Endometrial microvascular endothelial cells (primary cell): ENCODE measurements around the gene PFKP. TPM values are rescaled to one million over a fixed set of nuclear protein-coding genes. Genes with fewer than 3 reads are reported as not detected.

ENCODE experiments used
- in situ Hi-C: cut with HindIII; loops from 2 replicates; pipeline ENCODE4 v1.10.0; 2017; ENCODE audit warnings: low sequenced_read_pairs, low pct_unique_long_range_greater_than_20kb; ENCODE audit errors: inconsistent ontology term
- total RNA-seq: library from RNA; depleted of rRNA; stranded (reverse); fragments of >200 nt; gene quantifications from one replicate; pipeline ENCODE4 v1.2.3, GENCODE V29; 2015; ENCODE audit errors: inconsistent ontology term

PFKP gene
- total RNA-seq, 1 donor from 2014 or later, result 494 TPM

- in situ Hi-C loops, result no loop called here
These were observed 57.2 kb downstream of the PFKP start for GRCh38 chr10:3124412-3125175.

GRCh38 chr10:3125527-3126170, 58.3 kb downstream of the PFKP start:
- in situ Hi-C loops, result no loop called here

DNA sequence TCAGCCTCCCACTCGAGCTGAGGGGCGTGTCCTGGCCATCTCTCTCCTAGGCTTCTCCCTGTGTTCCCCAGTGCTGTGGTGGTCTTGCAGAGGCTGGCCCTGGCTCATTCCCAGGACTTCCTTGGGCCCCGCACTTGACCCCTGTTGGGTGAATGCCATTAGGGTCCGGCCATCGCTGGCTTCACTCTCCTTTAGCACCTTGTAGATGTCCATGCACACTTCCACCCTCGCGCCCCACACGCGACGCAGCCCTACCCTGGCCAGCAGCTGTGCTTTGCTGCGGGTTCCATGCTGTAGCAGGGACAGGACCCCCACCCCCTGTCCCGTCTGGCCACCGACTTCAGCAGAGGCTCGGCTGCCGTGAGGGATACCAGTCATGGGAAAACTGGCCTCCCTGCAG, 58.9 kb downstream of the PFKP start:
- in situ Hi-C loops, result no loop called here

- in situ Hi-C loops, result no loop called here
These were observed 59.5 kb downstream of the PFKP start for GRCh38 chr10:3126741-3127346.

GRCh38 chr10:3127921-3128320, 60.6 kb downstream of the PFKP start:
- in situ Hi-C loops, result no loop called here

GRCh38 chr10:3128379-3129130, 61.2 kb downstream of the PFKP start:
- in situ Hi-C loops, result no loop called here

DNA sequence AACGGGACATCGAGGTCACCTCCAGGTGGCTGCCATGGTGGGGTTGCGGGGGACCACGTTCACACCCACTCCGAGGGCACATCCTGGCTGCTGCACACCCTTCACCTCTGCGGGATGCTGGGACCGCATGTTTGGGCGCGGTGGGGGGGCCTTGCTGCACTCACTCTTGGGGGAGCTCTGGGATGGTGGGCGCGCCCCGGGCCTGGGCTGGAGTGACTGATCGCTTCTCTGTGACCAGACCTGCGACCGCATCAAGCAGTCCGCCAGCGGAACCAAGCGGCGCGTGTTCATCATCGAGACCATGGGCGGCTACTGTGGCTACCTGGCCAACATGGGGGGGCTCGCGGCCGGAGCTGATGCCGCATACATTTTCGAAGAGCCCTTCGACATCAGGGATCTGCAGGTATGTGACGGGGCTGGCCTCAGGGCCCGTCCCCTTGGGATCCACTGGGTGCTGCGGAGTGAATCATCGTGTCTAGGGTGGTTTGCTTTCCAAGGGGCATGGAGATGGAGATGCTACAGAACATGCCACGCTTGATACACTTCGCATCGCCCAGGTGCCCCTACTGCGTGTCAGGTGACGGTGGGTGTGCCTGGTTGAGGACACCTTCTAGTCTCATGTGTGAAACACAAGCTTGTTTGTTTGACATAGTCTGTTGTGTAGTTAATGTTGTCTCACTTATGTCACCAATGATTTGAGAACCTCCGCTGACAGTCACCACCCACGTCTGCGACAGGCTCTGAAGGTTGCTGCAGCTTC, 62.4 kb downstream of the PFKP start:
- in situ Hi-C loops, result no loop called here

DNA sequence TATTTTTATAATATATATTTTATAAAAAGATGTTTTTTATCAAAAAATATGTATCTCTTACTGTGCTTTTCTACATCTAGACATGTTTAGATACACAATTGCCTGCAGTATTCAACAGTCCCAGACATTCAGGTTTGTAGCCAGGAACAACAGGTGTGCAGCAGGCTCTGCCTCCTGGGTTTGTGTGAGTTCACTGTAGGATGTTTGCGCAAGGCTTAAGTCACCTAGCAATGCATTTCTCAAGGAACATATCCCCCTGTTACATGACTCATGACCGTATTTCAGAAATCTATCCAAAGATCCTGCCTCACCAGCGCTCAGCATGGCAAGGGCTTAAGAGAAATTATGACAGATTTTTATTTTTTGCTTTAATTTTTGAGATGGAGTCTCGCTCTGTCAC, 63.8 kb downstream of the PFKP start:
- in situ Hi-C loops, result no loop called here

- in situ Hi-C loops, result no loop called here
These were observed 65.0 kb downstream of the PFKP start for GRCh38 chr10:3132036-3133025.

DNA sequence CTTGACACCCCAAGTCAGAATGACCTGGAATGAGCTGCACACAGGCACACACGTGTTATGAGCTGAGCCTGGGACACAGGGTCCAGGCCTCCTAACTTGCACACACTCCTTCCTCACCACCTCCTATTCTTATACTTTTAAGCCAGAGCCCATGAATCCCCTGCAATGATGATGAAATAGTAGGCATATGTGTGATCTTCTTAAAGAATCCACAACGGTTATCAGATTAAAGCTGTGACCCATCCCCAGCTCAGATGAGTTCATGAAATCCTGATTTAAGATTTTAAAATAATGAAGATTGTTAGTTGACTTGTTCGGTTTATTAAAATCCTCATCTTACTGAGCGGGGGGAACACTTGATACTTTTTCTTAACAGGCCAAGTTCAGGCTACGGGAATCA, 66.6 kb downstream of the PFKP start:
- in situ Hi-C loops, result no loop called here

DNA sequence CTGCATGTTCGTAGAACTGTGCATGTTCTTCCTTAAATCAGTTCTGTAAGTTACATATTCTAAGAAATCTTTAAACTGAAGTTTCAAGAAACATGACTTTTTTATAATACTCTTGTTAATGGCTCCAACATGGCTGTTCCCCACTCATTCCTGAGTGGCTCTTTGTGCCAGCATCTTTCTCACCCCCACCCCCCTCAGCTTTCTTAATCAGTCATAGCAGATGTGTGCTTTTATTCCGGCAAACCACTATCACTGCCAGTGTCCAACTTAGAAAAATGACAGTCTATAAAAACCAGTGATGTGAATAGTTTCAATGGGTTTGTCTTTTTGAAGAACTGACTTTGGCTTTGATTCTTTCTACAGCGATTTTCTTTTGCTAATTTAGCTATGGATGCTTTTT, 67.7 kb downstream of the PFKP start:
- in situ Hi-C loops, result no loop called here

GRCh38 chr10:3136336-3136735, 69.0 kb downstream of the PFKP start:
- in situ Hi-C loops, result no loop called here

DNA sequence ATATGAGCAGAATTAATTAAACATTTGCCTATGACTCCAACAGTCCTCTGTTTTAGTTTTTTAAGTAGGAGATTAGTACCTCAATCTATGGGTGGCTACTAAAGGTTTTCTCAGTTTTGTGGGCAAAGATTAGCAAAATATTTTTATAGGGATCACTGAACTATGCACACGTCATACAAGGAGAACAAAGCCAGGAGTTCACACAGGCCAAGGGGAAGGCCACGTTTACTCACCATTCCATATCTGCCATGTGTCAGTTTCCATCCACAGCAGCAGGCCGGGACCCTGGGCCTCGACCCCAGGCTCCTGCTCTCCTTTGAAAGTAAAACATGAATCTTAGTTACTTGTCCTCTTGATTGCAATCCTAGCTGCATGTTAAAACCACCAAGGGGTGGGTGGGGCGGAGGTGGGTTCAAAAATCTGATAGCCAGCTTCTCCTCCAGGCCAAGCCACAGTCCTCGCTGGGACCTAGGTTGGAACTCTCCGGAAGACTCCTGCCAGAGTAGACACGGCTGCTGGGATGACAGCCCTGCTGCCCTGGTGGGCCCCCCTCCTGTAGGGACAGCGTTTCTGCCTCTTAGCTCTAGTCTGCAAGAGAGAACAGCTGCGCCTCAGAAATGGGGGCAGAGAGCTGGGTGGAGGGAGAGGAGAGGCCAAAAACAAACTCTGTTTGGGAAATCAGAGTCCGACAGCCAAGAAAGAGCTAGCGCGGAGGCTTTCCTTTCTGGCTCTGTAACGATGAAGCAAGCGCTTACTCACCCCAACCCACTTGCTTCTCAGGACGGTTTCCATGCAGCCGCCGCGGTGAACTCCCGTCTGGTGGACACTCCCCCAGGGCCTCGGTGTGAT, 69.6 kb downstream of the PFKP start:
- in situ Hi-C loops, result no loop called here

- in situ Hi-C loops, result no loop called here
These were observed 70.8 kb downstream of the PFKP start for GRCh38 chr10:3137958-3138726.

DNA sequence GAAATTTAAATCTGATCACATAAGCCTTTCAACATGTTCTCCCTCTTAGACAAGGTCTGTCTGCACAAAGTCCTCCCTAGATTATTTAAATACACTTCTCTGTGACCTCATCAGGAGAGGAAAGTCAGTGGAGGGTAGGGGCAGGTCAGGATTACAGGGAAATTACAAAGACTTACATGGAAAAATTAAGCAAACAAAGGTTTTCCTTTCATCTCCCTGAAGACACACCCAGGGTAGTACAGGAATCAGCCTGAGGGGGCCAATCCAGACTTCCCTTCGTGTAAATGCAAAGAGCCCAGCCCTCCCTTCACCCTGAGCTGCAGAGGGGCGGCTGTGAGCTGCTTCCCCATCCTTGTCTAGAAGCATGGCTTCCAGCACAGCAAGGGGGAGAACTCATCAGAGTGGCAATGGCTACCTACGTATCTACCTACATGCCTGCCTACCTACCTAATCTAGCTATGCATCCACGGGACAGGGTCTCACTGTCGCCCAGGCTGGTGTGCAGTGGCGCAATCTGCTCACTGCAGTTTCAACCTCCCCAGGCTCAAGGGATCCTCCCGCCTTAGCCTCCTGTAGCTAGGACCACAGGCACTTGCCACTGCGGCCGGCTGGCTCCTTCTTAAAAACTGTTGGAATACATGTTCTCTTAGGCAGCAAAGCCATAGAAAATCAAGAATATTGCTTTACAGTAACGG, 72.0 kb downstream of the PFKP start:
- in situ Hi-C loops, result no loop called here

DNA sequence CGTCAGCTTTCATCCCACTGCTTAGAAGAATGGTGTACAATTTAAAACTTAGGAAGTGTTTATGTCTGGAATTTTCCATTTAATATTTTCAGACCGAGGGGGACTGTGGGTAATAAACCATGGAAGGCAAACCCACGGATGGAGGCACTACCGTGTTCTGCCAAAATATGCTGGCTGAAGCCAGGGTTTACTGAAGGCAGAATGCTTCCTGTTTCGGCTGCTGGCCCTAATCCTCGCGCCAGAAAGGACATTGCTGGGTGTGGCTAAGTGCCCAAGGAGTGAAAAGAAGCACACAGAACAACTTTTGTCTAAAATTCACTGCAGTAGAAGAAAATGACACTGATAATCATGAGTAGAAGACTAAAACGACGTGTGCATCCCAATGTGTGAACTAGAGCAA, 72.9 kb downstream of the PFKP start:
- in situ Hi-C loops, result no loop called here
